ENCODE results near the gene SLC8A1.
A peak's percentile ranks its signal among the peaks of the same experiment; 100 is the strongest.

Gene SLC8A1

GRCh38 chr2:40270372-40270771, 181.5 kb downstream of the SLC8A1 start:
- no peak for DNase-seq (ENCODE audit: low spot score)

- no peak for DNase-seq (ENCODE audit: low spot score)
Measured at GRCh38 chr2:40268566-40268965, 183.3 kb downstream of the SLC8A1 start.

GRCh38 chr2:40266201-40266600, 185.7 kb downstream of the SLC8A1 start:
- no peak for DNase-seq (ENCODE audit: low spot score)

- no peak for DNase-seq (ENCODE audit: low spot score)
Measured at GRCh38 chr2:40265602-40266001, 186.3 kb downstream of the SLC8A1 start.

GRCh38 chr2:40261042-40261441, 190.8 kb downstream of the SLC8A1 start:
- DNase-seq (ENCODE audit: low spot score) = no peak

- no peak for DNase-seq (ENCODE audit: low spot score)
Measured at GRCh38 chr2:40260437-40260836, 191.5 kb downstream of the SLC8A1 start.

- no peak for DNase-seq (ENCODE audit: low spot score)
Measured at GRCh38 chr2:40259900-40260299, 192.0 kb downstream of the SLC8A1 start.

- DNase-seq (ENCODE audit: low spot score) = no peak
Measured at GRCh38 chr2:40258135-40258457, 193.8 kb downstream of the SLC8A1 start.

- no peak for DNase-seq (ENCODE audit: low spot score)
Measured at GRCh38 chr2:40257340-40258134, 194.4 kb downstream of the SLC8A1 start.

GRCh38 chr2:40256649-40257048, 195.2 kb downstream of the SLC8A1 start:
- DNase-seq (ENCODE audit: low spot score) = peak; percentile 23

- DNase-seq (ENCODE audit: low spot score) = no peak
Measured at GRCh38 chr2:40256008-40256407, 195.9 kb downstream of the SLC8A1 start.

- no peak for DNase-seq (ENCODE audit: low spot score)
Measured at GRCh38 chr2:40255103-40255502, 196.8 kb downstream of the SLC8A1 start.

- DNase-seq (ENCODE audit: low spot score) = no peak
Measured at GRCh38 chr2:40254611-40255010, 197.3 kb downstream of the SLC8A1 start.

GRCh38 chr2:40251137-40251536, 200.8 kb downstream of the SLC8A1 start:
- DNase-seq (ENCODE audit: low spot score) = no peak

GRCh38 chr2:40249577-40249976, 202.3 kb downstream of the SLC8A1 start:
- no peak for DNase-seq (ENCODE audit: low spot score)

- DNase-seq (ENCODE audit: low spot score) = no peak
Measured at GRCh38 chr2:40248294-40248693, 203.6 kb downstream of the SLC8A1 start.

GRCh38 chr2:40244675-40245074, 207.2 kb downstream of the SLC8A1 start:
- DNase-seq (ENCODE audit: low spot score) = peak; percentile 57

- no peak for DNase-seq (ENCODE audit: low spot score)
Measured at GRCh38 chr2:40244251-40244650, 207.6 kb downstream of the SLC8A1 start.

GRCh38 chr2:40243581-40244187, 208.2 kb downstream of the SLC8A1 start:
- no peak for DNase-seq (ENCODE audit: low spot score)

GRCh38 chr2:40242315-40242714, 209.6 kb downstream of the SLC8A1 start:
- DNase-seq (ENCODE audit: low spot score) = no peak

- DNase-seq (ENCODE audit: low spot score) = no peak
Measured at GRCh38 chr2:40240070-40240469, 211.8 kb downstream of the SLC8A1 start.

- DNase-seq (ENCODE audit: low spot score) = no peak
Measured at GRCh38 chr2:40230707-40231432, 221.0 kb downstream of the SLC8A1 start.

- no peak for DNase-seq (ENCODE audit: low spot score)
Measured at GRCh38 chr2:40230186-40230585, 221.7 kb downstream of the SLC8A1 start.
